ENCODE results near the gene SBK1.
"Not testable (repeated sequence)": the region's sequence is repeated elsewhere in the genome, so short reads cannot be mapped to it uniquely, and the experiment has no call there.

Gene SBK1

DNA sequence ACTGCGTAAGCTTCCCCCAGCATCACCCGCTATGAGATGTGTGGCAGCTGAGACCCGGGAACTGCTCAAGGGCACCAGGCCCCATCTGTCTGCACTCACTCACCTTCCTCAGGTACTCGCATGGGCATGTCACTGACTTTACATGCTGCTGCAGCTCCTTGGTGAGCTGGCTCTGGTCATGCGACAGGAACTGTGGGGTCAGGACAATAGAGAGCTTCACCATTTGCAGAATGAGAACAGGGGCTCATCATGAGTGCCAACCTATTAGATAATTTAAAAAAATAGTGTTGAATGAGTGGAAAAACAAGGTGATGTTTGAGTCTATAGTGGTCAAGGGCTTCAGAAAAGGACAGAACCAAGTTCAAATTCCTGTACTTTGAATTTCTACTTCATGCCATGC is 70.3 kb downstream of the SBK1 start:
- DNase-seq, result not testable (repeated sequence)

- not testable (repeated sequence) for DNase-seq
These were observed 71.1 kb downstream of the SBK1 start, which contains the start of gene NPIPB6 for GRCh38 chr16:28363408-28363807. NPIPB6 (minus strand) TSS chr16:28363508; CDS start chr16:28362822, 686 bp downstream.

GRCh38 chr16:28364268-28365173 is 72.2 kb downstream of the SBK1 start:
- not testable (repeated sequence) for DNase-seq

GRCh38 chr16:28367926-28368325 is 75.6 kb downstream of the SBK1 start:
- DNase-seq, result not testable (repeated sequence)

All from kidney glomerular epithelial cell (primary cell).